ENCODE measurements around the gene RNF114. TPM values are rescaled to one million over a fixed set of nuclear protein-coding genes. Genes with fewer than 3 reads are reported as not detected.

The RNF114 gene
- polyA plus RNA-seq, 1 of the 3 experiments (the other 2 are of a cell fraction) = 55.0 TPM

GRCh38 chr20:49987015-49987867 lies 51.0 kb downstream of the RNF114 start:
- Histone ChIP-seq H3K9me2 (no peaks in the 10 kb centered on the region), H4K20me1 (ENCODE audit: insufficient read depth) (peaks cover 26% of the 10 kb centered on the region), H2AFZ (ENCODE audit: low read depth) (no peak overlapping the region), H3K4me3 (ENCODE audit: low read depth in 2 of 2, low read length in 1 of 2) (no peak overlapping the region; a peak in 1 of 4 replicates), H3F3A (replicated peaks; ENCODE audit: insufficient read depth) (peaks cover 36% of the 10 kb centered on the region), H3K9ac (no peak overlapping the region), H3K9me3 (no peaks in the 10 kb centered on the region), H3K4me2 (peak overlapping the region; percentile 97; the same call in 1 of the 2 replicates), H3K4me1 (ENCODE audit: control insufficient read depth in 1 of 2, insufficient read depth in 2 of 2, low read depth in 1 of 2, low read length in 1 of 2) (peaks cover 37 to 62% of the 10 kb centered on the region in 2 experiments), H3K27me3 (ENCODE audit: insufficient read depth) (no peaks in the 10 kb centered on the region), H3K36me3 (replicated peaks in 1 of 2; ENCODE audit: control insufficient read depth in 1 of 2, insufficient read depth in 2 of 2, low read length in 1 of 2) (peaks cover 3 to 6% of the 10 kb centered on the region in 2 experiments), H3K27ac (ENCODE audit: low read depth in 2 of 2, low read length in 1 of 2) (peak overlapping the region; percentile 30 to 91; a peak in 3 of 4 replicates), H3K79me2 (ENCODE audit: insufficient read depth) (peaks cover 54% of the 10 kb centered on the region)
- 71% methylated on average over 7 of the region's 15 CpGs for WGBS (ENCODE audit: low lambda C conversion rate)
- no peak for TF ChIP-seq CTCF (IDR thresholded peaks at IDR 0.05)
- no peak for TF ChIP-seq FOXJ3 (CRISPR knock-in tag; IDR thresholded peaks at IDR 0.05)
- TF ChIP-seq MAX (IDR thresholded peaks at IDR 0.05; ENCODE audit: low read depth) = no peak
- no peak for TF ChIP-seq USF1 (IDR thresholded peaks at IDR 0.05; ENCODE audit: borderline replicate concordance, low read depth)
- 0 out of 2 replicates have a peak, but pooled peaks have one; percentile 53 for TF ChIP-seq RCOR1 (IDR thresholded peaks at IDR 0.05; ENCODE audit: low read length)
- TF ChIP-seq EZH2phosphoT487 (IDR thresholded peaks at IDR 0.05; ENCODE audit: borderline replicate concordance, low read depth) = no peak
- peak; percentile 37; the same call in 1 of the 2 replicates for TF ChIP-seq FOSL2 (IDR thresholded peaks at IDR 0.05; ENCODE audit: borderline replicate concordance, low read depth)
- no peak for TF ChIP-seq SIN3A (IDR thresholded peaks at IDR 0.05; ENCODE audit: borderline replicate concordance, low read depth, low read length)
- TF ChIP-seq FOXM1 (IDR thresholded peaks at IDR 0.05; ENCODE audit: low read depth) = no peak
- TF ChIP-seq RFX5 (IDR thresholded peaks at IDR 0.05; ENCODE audit: low read length) = no peak
- ChIA-PET POLR2A (interaction anchor here (1.9 kb wide), 1 partner anchor 29 kb away, joined by 7 read pairs; no protein-coding TSS in a partner anchor), CTCF (interaction anchor here (0.9 to 22.2 kb wide), 8 partner anchors 8 to 192 kb away, joined by 3 to 807 read pairs (median 4); no protein-coding TSS in a partner anchor)
- DNase-seq = no peak
